Measurements from ENCODE around the gene CD300H.

The CD300H gene

GRCh38 chr17:74567397-74567796 lies at the start of gene CD300H:
Gene CD300H (minus strand): TSS chr17:74567509.
- DNase-seq (ENCODE audit: low spot score), result peak; percentile 41

DNA sequence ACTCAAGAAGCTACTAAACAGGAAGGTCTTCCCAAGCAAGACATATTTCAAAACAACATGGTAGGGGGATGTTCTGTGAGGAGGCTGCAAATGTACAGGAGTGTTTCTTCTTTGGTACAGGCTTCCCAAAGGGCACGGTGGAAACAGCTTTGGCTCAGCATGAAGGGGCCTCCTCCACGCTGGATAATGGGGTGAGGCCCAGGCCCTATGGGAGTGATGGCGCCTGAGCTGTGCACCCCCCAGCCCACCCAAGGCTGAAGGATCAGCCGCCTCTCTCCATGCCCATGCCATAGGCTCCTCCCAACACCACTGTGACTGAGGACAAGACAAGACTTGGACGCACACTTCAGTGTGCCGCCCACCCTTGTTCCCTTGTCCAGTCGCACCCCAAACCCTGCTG lies 49.4 kb upstream of the CD300H start:
- no peak for DNase-seq (ENCODE audit: low spot score)

DNA sequence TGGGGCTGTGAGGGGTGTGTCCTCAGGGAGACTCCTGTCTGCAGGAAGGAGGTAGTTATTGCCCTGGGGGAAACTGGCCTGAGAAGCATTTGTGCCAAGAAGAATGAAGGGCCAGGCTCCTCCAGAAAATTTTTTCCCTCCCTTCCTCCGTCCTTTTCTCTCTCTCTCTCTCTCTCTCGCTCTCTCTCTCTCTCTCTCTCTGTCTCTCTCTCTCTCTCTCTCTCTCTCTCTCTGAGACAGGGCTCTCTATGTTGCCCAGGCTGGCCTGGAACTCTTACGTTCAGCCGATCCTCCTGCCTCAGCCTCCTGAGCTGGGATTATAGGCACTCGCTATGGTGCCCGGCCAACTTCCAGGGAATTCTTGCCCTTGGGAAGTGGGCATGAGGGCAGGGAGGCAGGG lies 44.7 kb upstream of the CD300H start:
- no peak for DNase-seq (ENCODE audit: low spot score)

DNA sequence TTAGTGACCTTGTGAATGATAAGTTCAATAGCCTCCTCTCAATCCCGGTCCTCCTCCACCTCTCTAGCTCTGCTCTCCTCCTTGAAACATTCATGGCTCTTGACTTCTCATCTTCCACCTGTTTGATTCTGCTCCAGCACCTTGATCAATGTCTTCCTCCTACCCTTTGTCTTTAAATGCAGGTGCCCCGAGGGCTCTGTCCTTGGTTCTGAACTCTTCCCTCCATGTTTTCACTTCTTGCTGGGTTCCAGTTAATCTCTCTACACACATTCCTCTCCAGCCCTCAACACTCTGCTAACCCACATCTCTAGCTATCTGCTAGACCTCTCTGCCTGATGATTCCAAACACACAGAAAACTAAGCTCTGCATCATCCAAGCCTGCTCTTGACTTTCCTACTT lies 42.8 kb upstream of the CD300H start:
- DNase-seq (ENCODE audit: low spot score), result no peak

DNA sequence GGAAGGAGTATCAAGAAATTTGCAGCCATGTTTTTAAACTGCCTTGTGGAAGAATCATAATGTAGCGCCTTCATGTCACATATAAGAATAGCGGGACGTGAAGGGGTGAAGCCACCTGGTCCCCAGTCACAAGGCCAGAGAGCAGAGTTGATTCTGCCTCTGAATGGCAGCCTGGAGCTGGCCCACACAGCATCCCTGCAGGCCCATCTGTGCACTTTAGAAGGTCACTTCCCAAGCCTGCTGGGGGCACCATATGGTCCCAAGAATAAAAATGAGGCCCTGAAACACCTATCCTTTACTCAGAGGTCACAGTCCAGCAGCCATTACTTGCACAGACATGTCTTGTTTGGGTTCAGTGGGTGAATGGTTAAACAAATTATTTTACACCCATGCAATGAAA lies 41.2 kb upstream of the CD300H start:
- DNase-seq (ENCODE audit: low spot score), result no peak

DNA sequence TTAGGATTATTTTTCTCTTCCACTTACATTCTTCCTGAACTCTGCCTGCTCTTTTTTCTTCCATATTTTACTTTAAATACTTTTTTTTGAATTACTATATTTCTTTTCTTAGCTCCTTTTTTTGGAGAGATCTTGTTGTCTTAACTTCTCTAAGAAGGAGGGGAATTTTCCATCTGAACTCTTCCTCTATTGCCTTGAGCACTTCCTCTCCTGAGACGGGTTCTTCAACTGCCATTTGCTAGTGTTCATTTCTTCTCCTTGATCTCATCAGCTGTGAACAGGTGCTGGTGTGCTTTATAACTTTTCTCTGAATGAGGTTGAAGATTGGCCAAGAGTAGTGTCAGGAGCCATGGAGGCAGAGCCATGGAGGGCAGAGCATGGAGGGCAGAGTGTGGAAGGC lies 39.9 kb upstream of the CD300H start:
- DNase-seq (ENCODE audit: low spot score), result no peak

DNA sequence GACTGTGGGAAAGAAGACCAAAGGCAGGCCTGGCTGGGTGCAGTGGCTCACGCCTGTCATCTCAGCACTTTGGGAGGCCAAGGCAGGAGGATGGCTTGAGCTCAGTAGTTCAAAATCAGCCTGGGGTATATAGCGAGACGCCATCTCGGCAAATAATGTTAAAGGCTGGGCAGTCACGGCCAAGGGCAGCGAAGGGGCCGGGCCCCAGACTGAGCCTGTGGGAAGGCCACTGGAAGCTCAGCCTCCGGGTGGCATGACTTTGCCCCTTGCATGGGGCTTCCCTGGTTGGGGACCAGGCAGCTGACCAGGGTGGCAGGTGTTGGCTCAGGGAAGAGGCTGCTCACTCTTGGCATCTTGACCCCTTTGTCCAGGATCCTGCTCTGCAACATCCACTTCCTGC lies 38.7 kb upstream of the CD300H start:
- DNase-seq (ENCODE audit: low spot score), result no peak

GRCh38 chr17:74605361-74605760 lies 38.1 kb upstream of the CD300H start:
- no peak for DNase-seq (ENCODE audit: low spot score)

DNA sequence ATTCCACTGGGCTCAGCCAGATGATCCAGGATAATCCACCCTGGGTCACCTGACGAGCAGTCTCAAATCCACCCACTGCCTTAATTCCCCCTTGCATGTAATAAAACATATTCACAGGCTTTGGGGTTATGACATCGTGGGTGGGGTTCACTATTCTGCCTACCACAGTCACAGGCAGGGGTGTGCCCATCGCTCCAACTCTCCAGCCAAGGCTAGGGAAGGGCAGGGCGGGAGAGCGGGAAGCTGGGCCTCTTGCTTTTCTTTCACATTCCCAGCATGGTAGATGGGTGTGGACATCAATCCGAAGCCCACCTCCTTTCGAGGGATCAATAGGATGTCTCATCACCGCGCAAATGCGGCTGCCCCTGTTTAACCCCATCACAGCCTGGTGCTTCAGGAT lies 37.5 kb upstream of the CD300H start:
- DNase-seq (ENCODE audit: low spot score), result no peak

DNA sequence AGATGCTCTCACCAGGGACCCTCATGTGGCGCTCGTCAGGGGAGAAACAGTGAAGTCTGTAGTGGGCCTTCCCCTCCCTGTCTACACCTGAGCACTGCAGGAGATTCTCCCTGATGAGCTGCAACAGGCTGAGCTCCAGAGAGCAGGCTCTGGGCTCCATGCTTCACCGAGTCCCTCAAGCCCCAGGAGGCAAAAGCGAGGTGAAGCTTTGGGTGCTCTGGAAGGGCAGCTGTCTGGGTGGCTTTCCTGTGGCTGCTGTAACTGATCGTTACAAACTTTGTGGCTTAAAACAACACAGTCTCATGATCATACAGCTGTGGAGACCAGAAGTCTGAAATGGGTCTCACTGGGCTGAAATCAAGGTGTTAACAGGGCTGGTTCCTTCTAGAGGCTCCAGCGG lies 36.9 kb upstream of the CD300H start:
- DNase-seq (ENCODE audit: low spot score), result no peak

DNA sequence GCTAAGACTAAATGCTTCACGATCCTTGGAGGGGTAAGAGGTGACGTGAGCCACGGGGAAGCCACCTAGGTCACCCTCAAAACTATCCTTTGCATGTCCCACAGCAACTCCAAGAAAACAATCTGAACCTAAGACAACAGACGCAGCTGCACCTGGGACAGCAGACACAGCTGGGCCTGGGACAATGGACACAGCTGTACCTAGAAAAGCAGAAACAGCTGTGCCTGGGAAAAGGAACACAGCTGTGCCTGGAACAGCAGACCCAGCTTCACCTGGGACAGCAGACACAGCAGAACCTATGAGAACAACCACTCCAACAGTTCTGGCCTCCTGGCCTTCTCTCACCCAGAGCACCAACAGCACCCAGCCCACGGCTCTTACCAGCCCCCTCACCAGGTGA lies 36.4 kb upstream of the CD300H start:
- DNase-seq (ENCODE audit: low spot score), result no peak

DNA sequence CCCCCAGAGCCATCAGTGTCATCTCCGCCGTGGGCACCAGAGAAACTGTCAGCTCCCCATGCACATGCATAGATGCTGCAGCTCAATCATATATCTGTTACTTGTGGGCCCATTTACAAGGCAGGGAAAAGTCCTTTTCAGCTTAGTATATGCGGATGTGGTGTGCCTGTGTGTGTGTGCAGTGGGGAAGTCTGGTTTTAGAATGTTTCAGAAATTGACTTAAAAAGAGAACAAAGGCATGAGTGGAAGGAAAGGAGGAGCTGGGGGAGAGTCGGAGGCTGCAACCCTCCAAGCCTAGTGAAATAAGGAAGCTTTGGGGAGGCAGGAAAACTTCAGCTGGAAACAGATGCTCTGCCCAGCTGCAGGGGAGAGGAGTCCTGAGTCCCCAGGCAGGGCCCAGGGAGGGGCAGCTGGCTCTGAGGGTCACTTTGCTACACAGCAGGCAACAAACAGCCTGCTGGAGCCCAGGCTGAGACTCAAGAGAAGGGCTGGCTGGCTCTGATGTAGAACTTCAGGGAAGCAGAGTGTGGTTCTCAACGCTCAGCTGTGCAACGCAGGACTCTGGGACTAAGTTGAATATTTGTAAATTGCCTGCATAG lies 35.8 kb upstream of the CD300H start:
- DNase-seq (ENCODE audit: low spot score), result no peak

DNA sequence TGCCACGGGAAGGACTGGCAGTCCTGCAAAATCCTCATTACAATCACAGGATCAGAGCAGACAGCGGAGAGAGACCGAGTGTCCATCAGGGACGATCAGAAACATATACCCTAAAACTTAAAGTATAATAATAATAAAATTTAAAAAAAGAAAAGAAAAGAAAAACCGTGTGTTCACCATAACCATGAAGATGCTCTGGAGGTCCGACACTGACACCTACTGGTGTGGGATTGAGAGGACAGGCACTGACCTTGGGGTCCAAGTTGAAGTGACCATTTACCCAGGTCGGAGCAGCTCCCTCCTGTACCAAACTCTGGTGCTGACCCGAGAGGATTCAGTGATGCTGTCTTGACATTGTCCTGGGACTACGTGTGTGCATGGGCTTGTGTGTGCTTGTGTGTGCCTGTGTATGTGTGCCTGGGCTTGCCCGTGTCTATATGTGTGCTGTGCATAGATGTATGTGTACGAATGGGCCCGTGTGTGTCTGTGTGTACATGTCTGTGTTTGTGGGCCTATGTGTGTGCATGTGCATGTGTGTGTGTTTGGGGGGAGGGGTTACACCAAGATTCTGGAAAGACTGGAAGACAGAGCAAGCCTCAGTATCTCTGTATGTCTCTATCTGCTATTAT lies 34.7 kb upstream of the CD300H start:
- DNase-seq (ENCODE audit: low spot score), result no peak

- DNase-seq (ENCODE audit: low spot score), result peak; percentile 35
Observed at GRCh38 chr17:74599448-74599939, 32.2 kb upstream of the CD300H start.

- no peak for DNase-seq (ENCODE audit: low spot score)
Observed at GRCh38 chr17:74599023-74599399, 31.7 kb upstream of the CD300H start.

DNA sequence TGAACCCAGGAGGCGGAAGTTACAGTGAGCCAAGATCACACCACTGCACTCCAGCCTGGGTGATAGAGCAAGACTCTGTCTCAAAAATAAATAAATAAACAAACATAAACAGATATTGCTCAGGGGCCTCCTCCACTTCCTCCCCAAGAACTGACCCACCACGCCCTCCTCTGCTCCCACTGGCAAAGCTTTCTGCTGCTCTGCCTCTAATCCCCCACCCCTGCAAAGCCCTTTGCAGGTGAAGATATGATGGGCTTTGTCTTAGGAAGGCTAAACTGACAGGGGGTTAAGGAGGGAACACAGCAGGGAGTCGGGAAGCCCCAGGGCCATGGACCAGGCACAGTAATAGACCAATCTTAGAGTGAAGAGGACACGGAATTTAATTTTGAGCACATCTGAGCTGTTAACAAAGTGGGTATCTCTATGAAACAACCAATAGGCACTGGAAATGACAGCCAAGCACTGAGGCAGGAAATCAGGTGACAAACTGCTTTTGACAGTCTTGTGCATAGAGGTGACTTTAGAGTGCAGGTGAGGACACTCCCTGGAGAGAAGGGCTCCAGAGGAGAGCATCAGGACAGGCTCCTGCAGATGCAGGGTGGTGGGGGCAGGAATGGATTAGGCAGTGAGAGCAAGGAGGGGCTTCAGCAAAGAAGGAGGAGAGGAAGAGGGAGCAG lies 31.2 kb upstream of the CD300H start:
- no peak for DNase-seq (ENCODE audit: low spot score)

- no peak for DNase-seq (ENCODE audit: low spot score)
Observed at GRCh38 chr17:74597069-74597790, 29.9 kb upstream of the CD300H start.

DNA sequence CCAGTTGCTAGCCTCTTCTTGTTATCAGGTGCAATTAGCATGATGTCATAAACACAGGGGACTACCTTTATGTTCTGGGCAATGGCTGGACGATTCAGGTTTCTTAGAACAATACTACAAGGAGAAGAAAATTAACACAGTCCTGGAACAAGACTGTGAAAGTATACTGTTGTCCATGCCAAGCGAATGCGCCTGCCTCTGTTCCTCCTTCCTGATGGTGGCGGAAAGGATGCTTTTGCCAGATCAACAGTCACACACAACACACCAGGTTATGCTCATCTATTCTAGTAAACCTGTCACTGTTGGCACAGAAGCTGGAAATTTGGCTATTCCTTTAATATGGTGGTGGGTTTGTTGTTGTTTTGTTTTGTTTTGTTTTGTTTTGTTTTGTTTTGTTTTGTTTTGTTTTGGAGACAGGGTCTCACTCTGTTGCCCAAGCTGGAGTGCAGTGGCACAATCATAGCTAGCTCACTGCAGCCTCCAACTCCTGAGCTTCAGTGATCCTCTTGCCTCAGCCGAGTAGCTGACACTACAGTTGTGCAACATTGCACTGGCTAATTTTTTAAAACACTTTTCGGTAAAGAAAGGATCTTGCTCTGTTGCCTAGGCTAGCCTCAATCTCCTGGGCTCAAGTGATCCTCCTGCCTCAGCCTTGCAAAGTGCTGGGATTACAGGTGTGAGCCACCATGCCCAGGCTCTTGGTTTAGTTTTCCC lies 27.9 kb upstream of the CD300H start:
- DNase-seq (ENCODE audit: low spot score), result no peak

DNA sequence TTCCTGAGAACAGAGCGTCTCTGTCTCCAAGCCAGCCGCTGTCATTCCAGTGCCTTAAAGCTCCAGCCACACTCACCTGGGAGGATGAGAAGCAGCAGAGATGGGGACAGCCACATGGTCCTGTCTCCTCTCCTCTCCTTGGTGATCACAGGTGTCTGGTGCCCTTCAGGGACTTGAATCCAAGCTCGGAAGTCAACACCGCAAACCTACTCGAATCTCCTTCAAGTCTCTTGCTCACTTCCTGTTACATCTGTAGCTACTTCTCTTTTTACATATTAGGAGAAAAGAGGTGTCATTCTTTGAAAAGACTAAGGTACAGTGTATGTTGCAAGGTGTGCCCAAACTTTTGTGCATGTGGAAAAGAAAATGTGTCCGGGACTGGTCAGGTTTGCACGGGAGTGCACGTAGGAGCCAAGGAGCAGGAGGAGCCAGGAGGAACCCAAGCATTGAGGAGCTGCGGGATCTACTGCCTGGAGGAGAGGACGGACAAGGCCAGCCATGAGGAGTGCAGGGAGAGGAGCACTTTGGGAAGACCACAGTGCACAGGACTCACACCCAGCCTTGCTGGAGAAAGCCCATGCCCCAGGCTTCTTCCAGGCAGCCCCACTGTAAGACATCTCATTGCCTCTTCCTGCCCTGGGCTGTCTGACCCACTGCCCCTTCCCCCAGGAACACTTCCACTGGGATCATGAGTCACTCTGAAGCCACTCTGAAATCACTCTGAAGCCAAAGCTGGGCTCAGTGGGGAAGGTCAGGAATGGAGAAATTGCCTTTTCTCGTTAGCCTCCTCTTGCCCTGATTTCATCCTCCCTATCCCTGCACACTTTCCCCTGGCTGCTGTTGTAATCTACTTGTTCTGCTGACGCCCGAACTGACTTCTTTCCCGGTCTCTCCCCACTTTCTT lies 25.0 kb upstream of the CD300H start, which contains the start of gene CD300LD:
Gene CD300LD (minus strand): TSS at position 197 of the 904 bp plus-strand sequence. CDS start 81 bp downstream, at position 116.
- DNase-seq (ENCODE audit: low spot score), result no peak

DNA sequence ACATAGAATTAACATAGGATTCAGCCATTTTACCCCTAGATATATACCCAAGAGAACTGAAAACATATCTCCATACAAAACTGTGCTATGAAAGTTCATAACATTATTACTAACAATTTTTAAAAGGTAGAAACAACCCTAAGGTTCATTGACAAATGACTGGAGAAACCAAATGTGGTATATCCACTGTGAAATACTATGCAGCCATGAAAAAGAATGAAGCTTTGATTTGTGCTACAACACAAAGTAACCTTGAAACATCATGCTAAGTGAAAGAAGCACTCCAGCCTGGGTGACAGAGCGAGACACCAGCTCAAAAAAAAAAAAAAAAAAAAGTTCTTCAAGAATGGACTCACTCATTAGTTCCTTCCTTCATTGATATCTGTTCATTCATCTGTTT lies 24.2 kb upstream of the CD300H start:
- no peak for DNase-seq (ENCODE audit: low spot score)

- DNase-seq (ENCODE audit: low spot score), result no peak
Observed at GRCh38 chr17:74585711-74586110, 18.4 kb upstream of the CD300H start.

Measured in globus pallidus (tissue), 1 donor.